SU-DHL-6 (cell line): ENCODE data around the gene MAP2K3.

Source experiments
- H2AFZ ChIP-seq: fragments of 200-600 bp; sonication (generic); 2 replicates; pipeline ENCODE4 v1.6.1; 2014; ENCODE audit warnings: low read depth, mild to moderate bottlenecking, moderate library complexity, mixed read lengths, antibody characterized with exemption, low read length; ENCODE audit not compliant: severe bottlenecking
- H3F3A ChIP-seq: fragments of 200-600 bp; shearing (Covaris generic); 2 replicates; pipeline ENCODE4 v1.6.0; 2016; ENCODE audit warnings: antibody characterized with exemption, mild to moderate bottlenecking; ENCODE audit not compliant: insufficient read depth
- H3K27ac ChIP-seq: fragments of 200-600 bp; sonication (generic); 2 replicates; pipeline ENCODE4 v1.5.1; 2016; ENCODE audit warnings: low read depth, mild to moderate bottlenecking, low read length, moderate library complexity, mixed read lengths
- H3K27me3 ChIP-seq: fragments of 200-600 bp; sonication (generic), shearing (Covaris generic); 2 replicates; pipeline ENCODE4 v1.6.0; 2014; ENCODE audit warnings: mild to moderate bottlenecking, low read length
- H3K36me3 ChIP-seq: fragments of 200-600 bp; sonication (generic); 2 replicates; pipeline ENCODE4 v1.6.1; 2014; ENCODE audit warnings: mild to moderate bottlenecking, low read length, mixed read lengths
- H3K4me2 ChIP-seq: fragments of 300-600, 200-600 bp; shearing (Covaris generic), sonication (generic); 2 replicates; pipeline ENCODE4 v1.6.0; 2014; ENCODE audit warnings: low read length, low read depth, mild to moderate bottlenecking; ENCODE audit not compliant: poor library complexity, severe bottlenecking
- H3K4me3 ChIP-seq: fragments of 200-600 bp; sonication (generic); 2 replicates; pipeline ENCODE4 v1.5.1; 2014; ENCODE audit warnings: antibody characterized with exemption, low read length, mild to moderate bottlenecking, mixed read lengths; ENCODE audit not compliant: insufficient read depth, poor library complexity, severe bottlenecking
- H3K79me2 ChIP-seq: fragments of 200-600 bp; sonication (generic); 2 replicates; pipeline ENCODE4 v1.6.1; 2014; ENCODE audit warnings: mild to moderate bottlenecking, low read length, moderate library complexity; ENCODE audit not compliant: insufficient read depth
- H3K9ac ChIP-seq: fragments of 200-600 bp; sonication (generic); 2 replicates; pipeline ENCODE4 v1.7.0; 2014; ENCODE audit warnings: mild to moderate bottlenecking, low read length
- H3K9me2 ChIP-seq: fragments of 200-600 bp; sonication (generic); replicated peaks from 2 replicates; pipeline ENCODE4 v1.6.1; 2014; ENCODE audit warnings: low read length; ENCODE audit not compliant: insufficient read depth
- H3K9me3 ChIP-seq: fragments of 200-600 bp; sonication (generic); 2 replicates; pipeline ENCODE4 v1.6.1; 2014; ENCODE audit warnings: low read length, mixed read lengths; ENCODE audit not compliant: insufficient read depth
- H4K20me1 ChIP-seq: fragments of 200-600 bp; sonication (generic); 2 replicates; pipeline ENCODE4 v1.6.1; 2014; ENCODE audit warnings: low read depth, mild to moderate bottlenecking, antibody characterized with exemption, low read length, moderate library complexity, mixed read lengths
- CTCF ChIP-seq: fragments of 200-600 bp; sonication (generic); IDR thresholded peaks from one replicate; pipeline ENCODE4 v1.5.1; 2017; ENCODE audit warnings: antibody characterized with exemption, mild to moderate bottlenecking, low read length, moderate library complexity; ENCODE audit not compliant: insufficient read depth, poor library complexity, severe bottlenecking
- EZH2phosphoT487 ChIP-seq: fragments of 200-600 bp; sonication (generic), shearing (Covaris generic); conservative IDR thresholded peaks from 2 replicates; pipeline ENCODE4 v1.6.1; 2018; ENCODE audit warnings: mild to moderate bottlenecking, antibody characterized with exemption, low read length, moderate library complexity, mixed read lengths

The MAP2K3 gene

GRCh38 chr17:21284319-21285163, at the start of gene MAP2K3:
TSS of gene MAP2K3 (plus strand) at chr17:21284711. CDS start at chr17:21284921, 210 bp downstream.
- Histone ChIP-seq H3K4me3 (peak within 1 kb of the TSS; percentile 78), H2AFZ (peak within 1 kb of the TSS; percentile 65), H3K9ac (peak within 1 kb of the TSS; percentile 74), H3F3A (peaks cover 26% of the 10 kb centered on the region), H3K9me2 (no peaks in the 10 kb centered on the region), H3K36me3 (no peaks in the 10 kb centered on the region), H3K9me3 (no peaks in the 10 kb centered on the region), H4K20me1 (no peaks in the 10 kb centered on the region), H3K27ac (peak within 1 kb of the TSS; percentile 95), H3K79me2 (peaks cover 44% of the 10 kb centered on the region), H3K27me3 (no peaks in the 10 kb centered on the region), H3K4me2 (peak within 1 kb of the TSS; percentile 92)
- TF ChIP-seq EZH2phosphoT487 (no peak), CTCF (no peak)

- H3K9me3 ChIP-seq: no peaks in the 10 kb centered on the region
- H3K79me2 ChIP-seq: no peaks in the 10 kb centered on the region
- no peak overlapping the region for H3K4me3 ChIP-seq
- no peak overlapping the region for H3K4me2 ChIP-seq
- no peak overlapping the region for H3K27ac ChIP-seq
- no peaks in the 10 kb centered on the region for H3K9me2 ChIP-seq
- H4K20me1 ChIP-seq: no peaks in the 10 kb centered on the region
- no peak overlapping the region for H2AFZ ChIP-seq
- no peaks in the 10 kb centered on the region for H3K27me3 ChIP-seq
- H3K9ac ChIP-seq: no peak overlapping the region
- no peaks in the 10 kb centered on the region for H3F3A ChIP-seq
- H3K36me3 ChIP-seq: no peaks in the 10 kb centered on the region
- TF ChIP-seq EZH2phosphoT487: no peak
- TF ChIP-seq CTCF: no peak
These were observed 48.6 kb upstream of the MAP2K3 start for GRCh38 chr17:21235921-21236320.

GRCh38 chr17:21239680-21240368, 44.7 kb upstream of the MAP2K3 start:
- H3K27me3 ChIP-seq: no peaks in the 10 kb centered on the region
- H3K9me2 ChIP-seq: no peaks in the 10 kb centered on the region
- no peaks in the 10 kb centered on the region for H3K9me3 ChIP-seq
- H3K4me3 ChIP-seq: no peak overlapping the region
- no peaks in the 10 kb centered on the region for H4K20me1 ChIP-seq
- H3K27ac ChIP-seq: no peak overlapping the region
- no peaks in the 10 kb centered on the region for H3F3A ChIP-seq
- H3K4me2 ChIP-seq: no peak overlapping the region
- peak; percentile 16 for TF ChIP-seq CTCF
- TF ChIP-seq EZH2phosphoT487: no peak
- no peak overlapping the region for H2AFZ ChIP-seq
- no peaks in the 10 kb centered on the region for H3K36me3 ChIP-seq
- no peak overlapping the region for H3K9ac ChIP-seq
- H3K79me2 ChIP-seq: no peaks in the 10 kb centered on the region
